NCI-H2196 treated with DMSO at 0.1 percent for 48 hours (cell line): Measurements from ENCODE around the gene EGFLAM.
"Not testable (repeated sequence)": the region's sequence is repeated elsewhere in the genome, so short reads cannot be mapped to it uniquely, and the experiment has no call there.

Experiments
- DNase-seq: peaks from one replicate; lab custom pipeline; 2025; ENCODE audit not compliant: unreplicated experiment; lab: John Stamatoyannopoulos, UW

The EGFLAM gene

DNA sequence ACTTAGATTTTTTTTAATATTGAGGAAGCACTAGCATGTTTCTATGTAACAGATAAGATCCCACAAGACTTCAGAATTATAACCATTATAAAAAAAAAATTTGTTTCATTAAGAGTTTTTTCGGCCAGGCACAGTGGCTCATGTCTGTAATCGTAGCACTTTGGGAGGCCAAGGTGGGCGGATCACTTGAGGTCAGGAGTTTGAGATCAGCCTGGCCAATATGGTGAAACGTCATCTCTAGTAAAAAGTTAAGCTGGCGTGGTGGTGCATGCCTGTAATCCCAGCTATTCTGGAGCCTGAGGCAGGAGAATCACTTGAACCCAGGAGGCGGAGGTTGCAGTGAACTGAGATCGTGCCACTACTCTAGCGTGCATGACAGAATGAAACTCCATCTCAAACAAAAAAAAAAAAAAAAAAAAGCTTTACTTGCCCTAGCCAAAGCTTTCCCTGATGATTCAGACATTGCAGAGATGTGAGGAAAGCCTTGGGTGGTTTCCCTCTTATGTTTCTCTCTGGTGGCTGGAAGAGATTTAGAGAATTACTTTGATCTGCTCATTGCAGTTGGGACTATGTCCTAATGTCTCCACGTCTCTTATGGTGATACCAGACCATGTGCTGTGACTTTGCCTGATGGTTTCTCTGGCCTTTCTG, 65.4 kb downstream of the EGFLAM start:
- no peak for DNase-seq

DNA sequence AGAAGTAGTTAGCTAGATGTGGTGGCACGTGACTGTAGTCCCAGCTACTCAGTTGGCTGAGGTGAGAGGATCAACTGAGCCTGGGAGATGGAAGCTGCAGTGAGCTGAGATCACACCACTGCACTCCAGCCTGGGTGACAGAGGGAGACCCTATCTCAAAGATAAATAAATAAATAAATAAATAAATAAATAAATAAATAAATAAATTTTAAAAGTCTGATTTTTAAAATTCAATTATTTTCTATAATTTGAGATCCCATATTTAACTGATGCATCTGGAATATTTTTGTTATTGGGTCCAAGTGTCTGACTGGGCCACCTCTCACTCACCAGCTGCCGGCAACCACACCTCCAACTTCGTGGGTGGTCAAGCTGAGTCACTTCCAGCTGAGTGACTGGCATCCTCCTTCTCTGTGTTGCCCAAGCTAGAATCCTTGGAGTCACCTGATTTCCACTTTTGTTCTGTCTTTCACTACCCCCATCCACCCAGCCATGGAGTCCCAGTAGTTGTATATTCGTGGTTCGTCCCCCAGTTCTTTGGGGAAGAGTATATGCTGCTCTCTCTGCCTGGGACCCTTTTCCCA, 70.9 kb downstream of the EGFLAM start:
- no peak for DNase-seq

DNA sequence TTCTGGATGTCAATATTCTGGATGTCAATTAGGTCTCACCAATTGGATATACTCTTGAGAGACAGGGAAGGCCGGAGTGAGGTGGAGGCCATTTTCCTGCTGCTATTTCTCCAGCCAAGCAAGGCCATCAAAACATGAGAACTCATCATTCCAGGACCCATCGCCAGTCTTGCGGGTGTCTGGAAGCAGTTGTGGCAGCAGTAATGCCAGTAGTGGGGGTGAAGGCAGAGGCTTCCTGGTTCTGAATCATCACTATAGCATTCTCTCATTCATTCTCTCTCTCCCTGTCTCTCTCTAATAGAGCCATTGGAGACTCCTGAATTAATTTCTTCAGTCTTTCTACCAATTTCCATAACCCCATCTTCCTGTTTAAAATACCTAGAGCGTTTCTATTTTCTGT, 71.8 kb downstream of the EGFLAM start:
- DNase-seq: no peak

DNA sequence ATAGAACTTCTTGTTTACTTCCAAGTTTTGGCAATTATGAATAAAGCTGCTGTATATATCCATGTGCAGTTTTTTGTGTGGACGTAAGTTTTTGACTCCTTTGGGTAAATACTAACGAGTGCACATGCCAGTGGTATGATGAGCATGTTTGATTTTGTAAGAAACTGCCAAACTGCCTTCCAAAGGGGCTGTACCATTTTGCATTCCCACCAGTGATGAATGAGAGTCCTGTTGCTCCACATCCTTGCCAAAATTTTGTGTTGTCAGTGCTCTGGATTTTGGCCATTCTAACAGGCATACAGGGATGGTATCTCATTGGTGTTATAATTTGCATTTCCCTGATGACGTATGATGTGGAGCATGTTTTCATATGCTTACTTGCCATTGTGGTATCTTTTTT, 73.5 kb downstream of the EGFLAM start:
- no peak for DNase-seq

DNA sequence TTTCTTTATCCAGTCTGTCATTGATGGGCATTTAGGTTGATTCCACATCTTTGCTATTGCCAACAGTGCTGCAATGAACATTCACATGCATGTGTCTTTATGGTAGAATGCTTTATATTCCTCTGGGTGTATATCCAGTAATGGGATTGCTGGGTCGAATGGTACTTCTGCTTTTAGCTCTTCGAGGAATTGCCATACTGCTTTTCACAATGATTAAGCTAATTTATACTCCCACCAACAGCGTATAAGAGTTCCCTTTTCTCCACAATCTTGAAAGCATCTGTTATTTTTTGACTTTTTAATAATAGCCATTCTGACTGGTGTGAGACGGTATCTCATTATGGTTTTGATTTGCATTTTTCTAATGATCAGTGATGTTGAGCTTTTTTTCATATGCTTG, 74.8 kb downstream of the EGFLAM start:
- DNase-seq: not testable (repeated sequence)

DNA sequence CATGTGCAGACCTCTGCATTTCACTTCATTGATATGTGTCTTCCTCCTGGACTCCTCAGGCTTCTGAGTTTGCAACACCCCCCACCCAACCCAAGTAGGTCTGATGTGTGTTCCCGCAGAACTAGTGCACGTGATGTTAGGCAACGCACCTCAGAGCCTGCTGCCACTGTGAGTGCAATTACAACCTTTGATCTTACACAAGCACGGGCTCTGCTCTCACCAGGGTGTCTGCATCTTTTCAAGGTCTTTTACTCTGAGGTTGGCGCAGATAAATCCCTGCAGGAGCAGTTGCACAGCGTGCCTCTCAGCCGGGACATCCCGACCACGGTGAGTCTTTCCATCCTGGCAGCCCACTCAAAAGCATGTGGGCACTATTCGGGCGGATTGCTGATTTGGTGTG, 80.1 kb downstream of the EGFLAM start:
- no peak for DNase-seq

DNA sequence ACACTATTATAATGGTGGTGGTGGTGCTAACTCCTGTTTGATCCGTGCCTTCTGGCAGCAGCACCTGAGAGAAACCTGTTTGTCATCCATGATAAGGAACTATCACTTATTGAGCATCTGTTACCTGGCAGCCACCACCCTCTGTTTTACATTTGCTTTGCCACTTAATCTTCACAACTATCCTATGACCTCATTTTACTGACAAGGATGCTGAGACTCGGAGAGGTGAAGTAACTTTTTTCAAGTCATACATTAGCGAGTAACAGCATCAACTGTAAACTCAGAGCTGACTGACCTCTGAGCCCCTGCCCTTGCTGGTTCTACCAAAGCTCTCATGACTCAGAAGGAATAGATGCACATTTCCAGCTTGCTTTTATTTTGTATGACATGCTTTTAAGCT, 81.1 kb downstream of the EGFLAM start:
- no peak for DNase-seq

DNA sequence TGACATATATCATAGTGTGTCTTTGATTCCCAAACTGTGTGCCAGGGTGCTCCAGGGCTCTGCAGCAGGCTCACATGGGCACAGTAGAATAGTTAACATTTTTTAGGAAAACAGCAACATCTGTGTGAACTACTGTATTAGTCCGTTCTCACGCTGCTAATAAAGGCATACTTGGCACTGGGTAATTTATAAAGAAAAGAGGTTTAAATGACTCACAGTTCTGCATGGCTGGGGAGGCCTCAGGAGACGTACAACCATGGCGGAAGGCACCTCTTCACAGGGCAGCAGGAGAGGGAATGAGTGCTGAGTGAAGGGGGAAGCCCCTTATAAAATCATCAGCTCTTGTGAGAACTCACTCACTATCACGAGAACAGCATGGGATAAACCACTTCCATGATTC, 82.7 kb downstream of the EGFLAM start:
- DNase-seq: no peak

DNA sequence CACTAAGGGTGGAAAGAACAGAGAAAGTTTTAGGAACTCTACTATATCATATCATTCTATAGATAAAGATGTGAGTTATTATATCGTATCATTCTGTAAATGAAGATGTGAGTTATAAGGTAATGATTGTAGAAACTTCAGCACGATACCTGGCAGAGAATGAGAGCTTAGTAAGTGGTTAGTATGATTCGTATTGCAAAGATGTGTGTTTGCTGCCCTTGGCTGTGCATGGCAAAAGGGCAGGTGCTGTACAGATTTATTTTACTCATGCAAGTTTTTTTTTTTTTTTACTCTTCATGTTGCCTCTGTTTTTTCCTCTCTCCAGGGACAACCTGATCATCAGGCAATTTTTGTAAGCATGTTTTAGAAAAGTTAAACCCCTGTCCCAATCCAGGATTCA, 83.3 kb downstream of the EGFLAM start:
- DNase-seq: no peak

DNA sequence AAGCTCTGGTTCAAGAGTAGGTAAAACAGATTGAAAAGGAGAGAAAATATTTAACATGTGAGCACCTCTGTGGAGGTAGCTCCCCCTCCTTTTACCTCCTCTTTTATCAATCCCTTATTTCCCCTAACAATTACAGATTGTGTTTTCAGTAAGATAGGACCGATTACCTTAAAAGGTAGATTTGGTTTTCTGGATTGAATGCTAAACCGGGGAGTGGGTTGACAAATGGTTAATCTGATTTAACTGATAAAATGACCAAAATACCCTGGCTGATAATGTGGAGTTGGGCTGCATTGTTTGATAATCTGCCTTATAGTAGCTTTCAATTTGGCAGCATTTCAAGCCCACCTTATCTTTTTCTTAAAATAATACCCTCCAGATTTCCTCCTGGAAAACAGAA, 83.9 kb downstream of the EGFLAM start:
- no peak for DNase-seq

DNA sequence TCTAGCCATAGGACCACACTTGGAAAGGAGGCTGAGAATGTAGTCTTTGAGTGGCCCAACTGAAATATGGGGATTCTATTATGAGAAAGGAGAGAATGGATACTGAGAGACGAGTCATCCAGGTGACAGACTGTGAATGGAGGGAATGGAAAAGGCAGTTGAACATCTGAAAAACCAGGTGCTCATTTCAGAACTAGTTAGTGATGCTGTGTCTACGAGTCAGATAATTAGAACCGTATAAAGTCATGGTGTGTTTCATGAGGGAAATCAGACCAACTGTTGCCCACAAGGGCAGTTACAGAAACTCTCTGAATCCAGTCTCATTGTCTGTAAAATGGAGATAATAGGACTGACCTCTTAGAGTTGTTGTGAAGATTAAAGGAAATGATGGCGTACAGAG, 86.5 kb downstream of the EGFLAM start:
- no peak for DNase-seq

DNA sequence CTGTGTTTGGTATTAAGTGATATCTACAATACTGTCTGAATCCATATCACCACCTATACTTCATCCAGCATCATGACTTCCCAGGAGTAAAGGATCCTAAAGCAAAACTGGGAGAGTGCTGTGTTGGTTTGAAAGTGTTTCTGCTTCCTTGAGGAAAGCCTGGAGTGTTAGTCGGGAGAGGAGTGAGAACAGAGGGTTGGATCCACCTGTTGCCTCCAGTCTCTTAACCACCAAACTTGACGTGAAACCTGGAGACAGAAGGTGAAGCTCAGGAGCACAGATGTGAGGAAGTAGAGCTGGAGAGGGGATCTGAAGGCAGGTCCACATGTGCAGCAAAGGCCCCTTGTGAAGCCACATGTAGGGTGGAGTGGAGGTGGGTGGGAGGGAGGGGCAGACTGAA, 88.2 kb downstream of the EGFLAM start:
- DNase-seq: no peak

DNA sequence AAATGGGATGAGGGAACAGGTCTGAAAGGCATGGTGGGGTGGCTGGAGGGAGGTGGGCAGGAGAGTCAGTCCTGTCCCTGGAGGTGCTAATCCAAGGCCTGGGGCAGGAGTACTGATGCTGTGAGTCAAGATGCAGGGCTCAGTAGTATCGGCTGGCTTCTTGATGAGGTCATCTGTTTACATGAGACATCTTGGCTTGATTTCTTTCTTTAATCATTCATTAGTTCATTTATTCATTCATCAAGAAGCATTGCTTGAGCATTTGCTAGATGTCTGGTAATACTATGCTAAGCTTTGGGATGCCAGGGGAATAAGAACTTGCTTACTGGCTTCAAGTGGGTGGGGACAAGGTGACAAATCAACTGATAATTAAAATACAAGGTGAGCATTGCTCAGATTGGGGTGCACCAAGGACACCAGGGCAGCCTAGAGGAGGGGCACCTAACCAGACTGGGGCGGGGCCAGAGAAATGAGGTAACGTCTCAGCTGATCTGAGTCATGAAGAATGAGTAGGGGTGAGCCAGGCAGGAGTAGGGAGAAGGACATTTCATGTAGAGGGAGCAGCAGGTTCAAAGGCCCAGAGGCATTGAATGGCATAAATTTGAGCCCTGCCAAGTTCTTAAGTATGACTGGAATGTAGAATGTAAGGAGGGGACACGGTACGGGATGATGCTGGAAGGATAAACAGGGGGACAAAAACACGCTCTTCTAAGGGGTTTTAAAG, 88.8 kb downstream of the EGFLAM start:
- no peak for DNase-seq

DNA sequence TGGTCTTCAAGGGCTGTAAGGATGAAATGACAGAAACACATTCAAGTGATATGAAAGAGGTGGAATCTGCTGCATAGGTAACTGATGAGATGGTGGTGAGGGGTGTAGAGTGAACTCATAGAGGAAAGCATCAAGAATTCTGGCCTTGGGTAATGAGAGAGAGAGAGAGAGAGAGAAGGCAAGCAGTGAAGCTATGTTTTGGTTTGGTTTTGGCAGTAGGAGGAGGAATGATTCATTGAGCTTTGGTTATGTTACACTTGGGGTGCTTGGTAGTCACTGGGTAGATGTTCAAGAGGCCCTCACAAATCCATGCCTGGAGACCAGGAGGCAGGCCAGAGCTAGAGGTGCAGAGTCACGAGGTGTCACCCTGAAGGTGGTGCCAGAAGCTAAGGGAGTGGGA, 89.5 kb downstream of the EGFLAM start:
- no peak for DNase-seq

DNA sequence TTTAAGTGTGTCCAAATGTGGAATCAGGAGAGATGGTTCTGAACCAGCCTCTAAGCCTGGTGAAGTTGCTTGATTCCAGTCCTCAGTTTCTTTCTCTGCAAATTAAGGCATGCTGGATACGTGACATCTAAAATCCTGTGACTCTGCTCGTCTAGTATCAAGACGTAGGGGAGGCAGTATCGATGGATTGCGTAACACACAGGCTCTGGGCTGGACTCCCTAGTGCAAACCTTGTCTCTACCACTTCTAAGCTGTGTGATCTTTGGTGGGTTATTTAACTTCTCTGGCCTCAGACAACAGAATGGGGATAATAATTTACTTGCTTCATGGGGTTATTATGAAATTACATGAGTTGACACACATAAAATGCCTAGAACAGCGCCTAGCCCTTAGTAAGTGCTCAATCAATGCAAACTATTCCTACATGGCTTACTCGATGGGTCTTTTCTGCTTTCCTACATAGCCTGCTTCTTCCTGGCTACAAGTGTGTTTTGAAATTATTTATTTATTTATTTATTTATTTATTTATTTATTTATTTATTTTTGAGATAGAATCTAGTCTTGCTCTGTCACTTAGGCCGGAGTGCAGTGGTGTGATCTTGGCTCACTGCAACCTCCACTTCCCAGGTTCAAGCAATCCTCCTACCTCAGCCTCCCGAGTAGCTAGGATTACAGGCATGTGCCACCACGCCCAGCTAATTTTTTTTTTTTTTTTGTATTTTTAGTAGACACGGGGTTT, 102.1 kb downstream of the EGFLAM start:
- no peak for DNase-seq

DNA sequence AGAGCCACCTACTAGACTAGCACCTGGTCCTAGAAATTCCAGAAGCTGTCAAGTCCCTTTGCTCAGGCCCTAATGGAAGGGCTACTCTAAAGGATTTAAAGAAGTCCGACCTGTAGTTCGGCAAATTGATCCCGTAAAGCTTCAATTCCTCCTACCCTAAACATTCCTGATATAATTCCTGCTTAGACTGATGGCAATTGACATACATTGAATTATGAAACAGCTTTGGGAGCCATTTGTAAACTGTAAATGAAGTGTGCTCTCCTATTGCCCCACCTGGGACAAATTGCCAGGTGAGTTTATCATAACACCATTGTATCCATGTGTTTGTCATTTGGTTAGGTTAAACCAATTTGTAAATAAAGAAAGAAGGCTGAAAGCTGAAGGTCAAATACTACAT, 104.4 kb downstream of the EGFLAM start:
- no peak for DNase-seq

DNA sequence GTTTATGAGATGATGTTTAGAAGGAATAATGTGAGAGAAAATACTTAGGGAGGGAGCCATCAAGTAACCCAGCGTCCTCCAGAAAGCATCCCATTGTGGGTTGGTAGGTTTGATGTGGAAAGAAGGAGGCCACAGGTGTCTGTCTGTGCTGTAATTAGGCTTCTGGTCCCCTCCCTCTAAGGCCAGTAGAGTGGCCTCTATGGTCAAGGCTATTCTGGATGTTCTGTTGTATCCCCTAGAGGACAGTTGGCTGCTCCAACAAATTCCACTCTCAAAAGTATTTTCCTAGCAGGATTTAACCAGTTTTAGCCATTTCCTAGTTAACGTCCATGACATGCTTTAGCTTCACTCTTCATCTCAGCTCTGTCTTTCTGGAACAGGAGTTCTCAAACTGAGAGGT, 106.5 kb downstream of the EGFLAM start:
- DNase-seq: no peak

DNA sequence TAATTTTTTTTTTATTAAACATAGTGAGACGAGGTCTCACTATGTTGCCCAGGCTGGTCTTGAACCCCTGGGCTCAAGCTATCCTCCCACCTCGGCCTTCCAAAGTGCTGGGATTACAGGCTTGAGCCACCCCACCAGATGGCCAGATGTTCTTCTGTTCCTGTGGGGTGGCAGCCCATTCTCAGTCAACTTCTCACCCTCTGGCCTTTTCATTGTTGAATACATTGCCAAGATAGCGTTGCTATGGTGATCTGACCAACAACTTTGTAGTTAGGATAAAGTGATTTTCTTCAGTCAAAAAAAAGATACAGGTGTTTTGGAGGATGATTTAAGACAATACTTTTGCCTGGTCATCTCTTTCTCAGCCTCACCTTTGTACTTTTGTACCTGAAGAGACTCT, 109.1 kb downstream of the EGFLAM start:
- no peak for DNase-seq

DNA sequence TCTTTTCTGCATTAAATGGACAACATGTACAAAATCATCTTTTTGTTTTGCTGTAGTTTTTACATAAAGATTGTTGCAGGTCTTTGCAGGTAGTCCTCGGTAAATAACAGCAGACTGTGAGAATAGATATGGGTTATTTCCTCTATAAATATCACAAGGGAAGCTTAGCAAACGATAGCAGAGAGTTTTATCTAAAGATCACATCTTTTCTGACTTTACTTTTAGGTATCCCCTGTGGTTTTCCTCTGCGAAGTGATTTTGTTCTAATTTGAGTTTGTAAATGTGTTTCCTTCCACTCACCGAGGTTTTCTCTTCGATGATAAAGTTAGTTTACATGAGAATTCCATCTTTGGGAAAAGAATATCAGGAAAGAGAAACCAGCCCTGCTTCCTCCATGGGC, 109.6 kb downstream of the EGFLAM start:
- DNase-seq: no peak

DNA sequence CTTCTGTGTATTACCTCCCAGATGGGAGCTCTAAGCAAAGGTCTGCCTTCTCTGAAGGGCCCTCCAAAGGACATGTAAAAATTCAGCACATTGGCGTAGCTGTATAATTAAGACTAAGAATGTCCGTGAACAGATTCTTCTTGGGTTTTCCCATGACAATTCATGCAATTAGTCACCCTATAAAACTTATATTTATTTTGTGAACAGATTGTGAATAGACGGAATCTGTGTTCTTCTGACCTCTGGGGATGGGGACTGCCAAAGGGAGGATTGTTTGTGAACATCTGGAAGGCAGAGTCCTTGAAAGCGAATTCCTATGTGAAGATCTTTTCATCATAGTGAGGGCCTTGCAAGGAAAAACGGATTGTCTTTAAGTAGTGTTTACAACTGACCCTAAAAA, 111.3 kb downstream of the EGFLAM start:
- DNase-seq: no peak

DNA sequence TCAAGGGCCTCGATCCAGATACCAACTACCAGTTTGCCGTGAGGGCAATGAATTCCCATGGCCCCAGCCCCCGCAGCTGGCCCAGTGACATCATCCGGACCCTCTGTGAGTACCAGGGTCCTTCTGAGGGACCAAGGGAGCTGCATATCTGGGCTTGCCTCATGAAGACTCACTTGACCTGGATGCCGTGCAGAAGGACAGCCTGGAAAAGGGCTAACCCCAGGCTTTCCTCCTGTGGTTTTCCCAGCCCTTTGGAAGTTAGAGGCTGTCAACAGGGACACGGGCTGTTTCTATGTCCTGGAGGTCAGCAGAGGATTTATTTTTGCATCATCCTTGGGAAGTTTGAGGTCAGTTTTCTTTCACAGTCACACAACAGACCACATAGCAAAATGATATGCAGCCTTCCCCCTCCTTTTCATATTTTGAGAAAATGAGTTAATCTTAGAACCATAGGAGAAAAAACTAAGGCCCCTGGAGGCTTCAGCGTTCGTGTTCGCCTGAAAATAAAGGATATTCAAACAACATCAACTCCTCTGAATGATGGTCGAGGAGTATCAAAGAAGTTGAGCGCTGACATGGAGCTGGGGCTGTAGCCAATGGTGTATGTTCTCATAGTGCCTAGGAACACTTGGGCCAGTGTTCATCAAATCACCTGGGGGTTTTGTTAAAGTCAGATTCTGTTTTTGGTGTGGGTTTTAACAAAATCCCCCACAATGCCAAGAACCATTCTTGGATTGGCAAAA, 112.2 kb downstream of the EGFLAM start:
- DNase-seq: no peak
